Activated T-helper 1 cell treated with anti-CD3 and anti-CD28 coated beads, Interleukin-12 subunit alpha, Interleukin-12 subunit beta, Interleukin-2, Interleukin-4 antibody, amounts not matched to agents 30 ng/mL and 10 ng/mL and 1 ng/mL, durations not matched to agents 14 hours and 24 hours and 36 hours (primary cell): ENCODE results near the gene ADNP2. TPM values are rescaled to one million over a fixed set of nuclear protein-coding genes. Genes with fewer than 3 reads are reported as not detected.
"Not testable (repeated sequence)": the region's sequence is repeated elsewhere in the genome, so short reads cannot be mapped to it uniquely, and the experiment has no call there.

Source experiments
- DNase-seq: peaks from one replicate; pipeline ENCODE4 v3.0.0; 2021; ENCODE audit warnings: low spot score
- H3K27ac Mint-ChIP-seq: one replicate; pipeline ENCODE4 v1.8.0; 2021; ENCODE audit warnings: mild to moderate bottlenecking, mixed read lengths
- H3K27me3 Mint-ChIP-seq: one replicate; pipeline ENCODE4 v1.8.0; 2022; ENCODE audit warnings: mild to moderate bottlenecking, moderate library complexity, mixed read lengths; ENCODE audit not compliant: insufficient read depth
- H3K36me3 Mint-ChIP-seq: one replicate; pipeline ENCODE4 v1.8.0; 2021; ENCODE audit warnings: low read depth, mixed read lengths
- H3K4me1 Mint-ChIP-seq: one replicate; pipeline ENCODE4 v1.8.0; 2021; ENCODE audit warnings: low read depth, mixed read lengths
- H3K4me3 Mint-ChIP-seq: one replicate; pipeline ENCODE4 v1.8.0; 2021; ENCODE audit warnings: mild to moderate bottlenecking, moderate library complexity, mixed read lengths
- H3K9me3 Mint-ChIP-seq: one replicate; pipeline ENCODE4 v1.8.0; 2021; ENCODE audit warnings: mixed read lengths
- intact Hi-C: fragments of 100-400 bp; cut with micrococcal nuclease; formaldehyde crosslinking; loops from one replicate; pipeline ENCODE4 v1.15.1; 2024
- total RNA-seq: library from RNA; stranded (reverse); gene quantifications from 2 replicates; pipeline ENCODE4 v1.2.3, GENCODE V29; 2022

Gene ADNP2
- total RNA-seq, 1 donor from 2014 or later: 29.0 TPM

DNA sequence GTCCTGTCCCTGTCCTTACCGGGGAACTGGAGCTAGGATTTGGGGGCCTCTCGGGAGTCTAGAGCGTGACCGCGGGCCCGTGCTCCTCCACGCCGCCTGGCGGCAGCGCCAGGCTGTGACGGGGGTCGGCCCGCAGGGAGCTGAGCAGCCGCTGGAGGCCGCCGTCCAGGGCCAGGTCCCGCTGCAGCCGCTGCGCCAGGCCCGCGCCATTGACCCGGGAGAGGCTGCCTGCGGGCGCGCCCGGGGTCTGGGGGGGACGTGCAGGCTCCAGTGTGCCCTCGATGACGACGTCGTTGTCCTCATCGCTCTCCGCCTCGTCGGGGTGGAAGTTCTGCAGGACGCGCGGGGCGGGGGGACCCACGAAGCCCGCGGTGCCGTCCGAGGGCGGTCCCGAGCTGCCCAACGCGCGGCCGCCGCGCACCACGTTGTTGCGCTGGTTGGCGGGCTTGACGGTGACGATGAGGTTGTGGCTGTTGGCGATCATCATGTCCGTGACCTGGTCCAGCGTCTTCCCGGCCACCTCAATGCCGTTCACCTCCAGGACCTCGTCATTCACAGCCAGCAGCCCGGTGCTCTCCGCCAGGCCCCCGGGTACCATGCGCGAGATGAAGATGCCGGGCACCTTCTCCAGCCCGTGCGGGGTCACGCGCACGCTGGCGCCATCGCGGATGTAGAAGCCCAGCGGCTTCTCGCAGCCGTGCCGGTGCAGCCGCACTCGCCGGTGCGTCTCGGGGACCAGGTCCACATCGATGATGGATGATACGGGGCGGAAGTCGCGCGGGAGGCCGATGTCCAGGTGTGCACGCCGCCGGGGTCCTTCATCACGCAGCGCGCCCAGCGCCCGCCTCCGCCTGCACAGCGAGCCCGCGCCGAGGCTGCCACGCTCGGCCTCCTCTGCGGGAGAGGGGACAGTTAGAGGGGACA, 50.9 kb downstream of the ADNP2 start:
- Mint-ChIP-seq H3K27me3 (peaks cover 9% of the 10 kb centered on the region), H3K36me3 (no peaks in the 10 kb centered on the region), H3K9me3 (peaks cover 8% of the 10 kb centered on the region), H3K4me3 (no peak overlapping the region), H3K27ac (no peak overlapping the region), H3K4me1 (no peaks in the 10 kb centered on the region)
- peak; percentile 23 for DNase-seq
- intact Hi-C loops: no loop called here

DNA sequence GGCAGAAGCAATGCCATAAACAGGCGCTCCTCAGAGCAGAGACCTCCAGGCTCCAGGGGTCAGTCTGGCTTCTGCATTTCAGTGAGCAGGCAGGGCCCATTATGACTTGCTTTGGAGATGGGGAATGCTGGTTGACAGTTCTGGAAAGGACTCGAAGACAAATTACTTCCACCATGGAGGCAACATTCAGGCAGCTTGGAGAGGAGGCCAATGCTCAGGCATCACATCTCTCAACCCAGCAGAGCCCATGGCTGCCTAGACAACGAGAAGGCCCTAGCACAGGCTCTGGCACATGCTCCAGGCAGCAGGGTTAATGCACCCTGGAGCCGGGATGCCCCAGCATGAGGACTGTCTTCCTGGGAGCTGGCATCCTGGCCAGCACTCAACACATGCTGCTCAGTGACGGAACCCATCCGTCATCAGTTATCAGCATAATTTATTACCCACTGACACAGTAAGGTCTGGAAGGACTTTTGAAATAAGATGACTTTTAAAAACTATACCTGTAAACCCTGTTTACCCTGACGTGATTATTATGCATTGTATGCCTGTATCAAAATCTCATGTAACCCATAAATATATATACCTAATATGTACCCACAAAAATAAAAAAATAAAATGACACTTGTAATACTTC, 52.8 kb downstream of the ADNP2 start:
- Mint-ChIP-seq H3K4me1 (no peaks in the 10 kb centered on the region), H3K27ac (no peak overlapping the region), H3K4me3 (no peak overlapping the region), H3K9me3 (peaks cover 8% of the 10 kb centered on the region), H3K36me3 (no peaks in the 10 kb centered on the region), H3K27me3 (peaks cover 9% of the 10 kb centered on the region)
- intact Hi-C loops: no loop called here
- no peak for DNase-seq

DNA sequence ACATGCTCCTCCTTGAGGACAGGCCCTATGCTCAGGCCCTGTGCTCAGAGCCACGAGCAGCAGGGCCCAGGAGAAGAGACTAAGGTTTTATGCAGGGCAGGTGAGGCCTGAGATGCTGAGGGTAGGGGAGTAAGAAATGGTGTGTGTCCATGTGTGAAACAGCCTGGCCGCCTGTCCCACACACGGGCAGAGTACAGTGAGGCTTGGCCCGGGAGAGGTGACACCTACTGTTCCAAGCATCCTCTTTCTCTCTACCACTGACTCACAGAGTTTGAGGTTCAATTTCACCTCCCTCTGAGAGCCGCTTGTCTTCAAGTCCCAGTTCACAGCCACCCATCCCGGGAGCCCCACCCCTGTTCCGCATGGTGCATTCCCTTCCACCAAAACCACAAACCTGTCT, 54.1 kb downstream of the ADNP2 start:
- intact Hi-C loops: no loop called here
- Mint-ChIP-seq H3K27ac (no peak overlapping the region), H3K36me3 (no peaks in the 10 kb centered on the region), H3K9me3 (peaks cover 8% of the 10 kb centered on the region), H3K27me3 (peaks cover 9% of the 10 kb centered on the region), H3K4me1 (no peaks in the 10 kb centered on the region), H3K4me3 (no peak overlapping the region)
- DNase-seq: no peak

DNA sequence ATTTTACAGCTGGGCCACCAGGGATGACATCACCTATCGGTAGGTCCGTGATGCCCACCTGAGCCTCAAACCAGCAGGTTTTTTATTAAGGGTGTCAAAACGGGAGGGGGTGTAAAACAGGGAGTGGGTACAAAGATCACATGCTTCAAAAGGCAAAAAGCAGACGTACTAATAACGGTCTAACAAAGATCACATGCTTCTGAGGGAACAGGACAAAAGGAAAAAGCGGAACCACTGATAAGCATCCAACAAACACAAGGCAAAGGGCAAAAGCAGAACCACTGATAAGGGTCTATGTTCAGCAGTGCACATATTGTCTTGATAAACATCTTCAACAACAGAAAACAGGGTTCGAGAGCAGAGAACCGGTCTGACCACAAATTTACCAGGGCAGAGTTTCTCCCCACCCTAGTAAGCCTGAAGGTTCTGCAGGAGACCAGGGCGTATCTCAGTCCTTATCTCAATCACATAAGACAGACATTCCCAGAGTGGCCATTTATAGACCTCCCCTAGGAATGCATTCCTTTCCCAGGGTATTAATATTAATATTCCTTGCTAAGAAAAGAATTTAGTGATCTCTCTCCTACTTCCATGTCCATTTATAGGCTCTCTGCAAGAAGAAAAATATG, 55.8 kb downstream of the ADNP2 start:
- H3K4me1 Mint-ChIP-seq, H3K27ac Mint-ChIP-seq, H3K27me3 Mint-ChIP-seq, DNase-seq, H3K36me3 Mint-ChIP-seq, intact Hi-C loops, H3K9me3 Mint-ChIP-seq, H3K4me3 Mint-ChIP-seq: not testable (repeated sequence)

DNA sequence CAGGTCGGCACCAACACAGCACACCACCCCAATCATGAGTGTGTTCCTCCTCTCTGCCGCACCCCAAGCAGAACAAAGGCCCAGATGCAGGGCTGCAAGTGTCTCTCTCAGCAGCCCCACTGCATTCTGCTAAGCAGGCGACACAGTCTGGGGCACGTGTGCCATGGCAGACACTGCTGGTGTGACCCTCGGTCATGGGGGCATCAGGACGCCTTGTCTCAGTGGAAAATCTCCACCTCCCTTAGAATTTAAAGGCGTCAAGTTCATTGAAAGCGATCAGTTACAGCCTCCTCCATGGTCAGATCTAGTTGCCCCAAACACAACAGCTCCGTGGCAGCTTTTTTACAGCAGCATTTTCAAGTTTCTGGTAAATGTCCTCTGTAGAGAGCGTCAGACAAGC, 57.2 kb downstream of the ADNP2 start:
- Mint-ChIP-seq H3K27me3 (peaks cover 3% of the 10 kb centered on the region), H3K4me1 (no peaks in the 10 kb centered on the region), H3K9me3 (peaks cover 8% of the 10 kb centered on the region), H3K4me3 (no peak overlapping the region), H3K27ac (no peak overlapping the region), H3K36me3 (no peaks in the 10 kb centered on the region)
- intact Hi-C loops: no loop called here
- DNase-seq: no peak

DNA sequence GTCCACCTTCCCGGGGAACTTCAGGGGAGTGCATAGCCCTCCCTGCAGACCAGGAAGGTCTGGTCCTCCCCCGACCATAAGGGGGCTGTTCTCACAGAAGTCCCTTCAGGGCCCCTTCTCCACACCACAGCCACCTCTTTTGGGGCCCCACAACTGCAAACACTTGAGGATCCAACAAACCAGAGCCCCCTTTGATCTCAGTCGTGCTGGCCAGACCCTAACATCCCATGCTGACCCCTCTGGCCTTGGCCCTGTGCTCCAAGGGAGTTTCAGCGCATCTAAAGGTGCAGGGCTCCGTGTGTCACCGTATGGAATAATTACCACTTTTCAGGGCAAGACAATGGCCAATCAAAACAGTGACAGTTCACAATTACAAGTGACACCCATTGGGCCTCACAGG, 57.7 kb downstream of the ADNP2 start:
- Mint-ChIP-seq H3K27ac (no peak overlapping the region), H3K27me3 (peaks cover 8% of the 10 kb centered on the region), H3K36me3 (no peaks in the 10 kb centered on the region), H3K4me3 (no peak overlapping the region), H3K4me1 (no peaks in the 10 kb centered on the region), H3K9me3 (peaks cover 8% of the 10 kb centered on the region)
- intact Hi-C loops: no loop called here
- DNase-seq: no peak

DNA sequence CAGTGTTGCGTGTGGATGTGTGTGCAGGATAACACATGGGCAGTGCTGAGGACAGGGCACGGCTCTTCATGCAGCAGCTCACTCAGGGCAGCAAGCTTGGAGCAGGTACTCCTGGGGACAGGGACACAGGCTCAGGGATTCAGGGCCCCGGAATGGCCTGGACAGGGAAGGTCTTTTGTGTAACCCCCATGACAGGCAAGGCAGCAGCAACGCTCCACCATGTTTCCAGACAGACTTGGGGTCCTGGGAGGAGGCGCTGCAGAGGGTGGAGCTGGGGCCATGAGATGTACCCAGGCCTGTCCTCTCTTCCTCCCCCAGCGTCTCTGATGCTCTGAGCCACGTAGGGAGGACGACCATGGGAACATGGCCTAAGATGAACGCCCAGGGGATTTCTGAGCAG, 58.3 kb downstream of the ADNP2 start:
- Mint-ChIP-seq H3K9me3 (peaks cover 8% of the 10 kb centered on the region), H3K4me3 (no peak overlapping the region), H3K27ac (no peak overlapping the region), H3K36me3 (no peaks in the 10 kb centered on the region), H3K4me1 (no peaks in the 10 kb centered on the region), H3K27me3 (peaks cover 8% of the 10 kb centered on the region)
- DNase-seq: no peak
- intact Hi-C loops: no loop called here

DNA sequence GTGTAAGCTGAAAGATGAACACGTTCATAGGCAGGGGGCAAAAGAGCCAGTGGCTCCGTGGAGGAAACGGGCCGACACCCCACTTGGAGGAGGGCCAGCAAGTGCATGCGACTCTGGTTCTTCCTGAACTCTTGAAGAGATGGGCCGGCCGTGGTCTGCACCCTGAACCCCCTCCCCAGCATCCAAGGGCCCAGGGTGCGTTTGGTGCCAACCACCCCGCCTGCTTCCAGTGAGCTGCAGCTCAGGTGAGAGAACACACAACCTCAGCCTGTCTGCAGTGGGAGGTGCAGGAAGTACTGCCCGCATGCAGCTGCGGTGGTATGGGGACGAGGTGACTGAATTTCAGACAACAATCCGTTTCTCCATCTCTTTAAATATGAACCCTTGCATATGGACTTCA, 58.9 kb downstream of the ADNP2 start:
- Mint-ChIP-seq H3K9me3 (peaks cover 8% of the 10 kb centered on the region), H3K4me1 (no peaks in the 10 kb centered on the region), H3K27ac (no peak overlapping the region), H3K27me3 (peaks cover 8% of the 10 kb centered on the region), H3K36me3 (no peaks in the 10 kb centered on the region), H3K4me3 (no peak overlapping the region)
- DNase-seq: no peak
- intact Hi-C loops: no loop called here

DNA sequence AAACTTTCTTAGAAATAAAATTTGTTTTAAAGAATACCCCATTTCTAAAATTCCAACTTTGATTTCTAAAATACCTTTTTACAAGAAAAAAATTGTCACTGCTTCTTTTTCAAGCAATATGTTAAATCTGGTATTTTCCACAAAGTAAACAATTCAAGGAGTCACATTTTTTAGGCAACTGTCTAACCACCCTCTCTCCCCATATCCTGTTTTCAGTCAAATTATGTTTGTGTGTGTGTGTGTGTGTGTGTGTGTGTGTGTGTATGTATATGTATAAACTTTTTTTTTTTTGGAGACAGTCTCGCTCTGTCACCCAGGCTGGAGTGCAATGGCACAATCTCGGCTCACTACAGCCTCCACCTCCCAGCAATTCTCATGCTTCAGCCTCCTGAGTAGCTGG, 59.3 kb downstream of the ADNP2 start:
- H3K36me3 Mint-ChIP-seq: no peaks in the 10 kb centered on the region
- H3K27ac Mint-ChIP-seq: no peak overlapping the region
- H3K4me1 Mint-ChIP-seq: no peaks in the 10 kb centered on the region
- DNase-seq: no peak
- H3K4me3 Mint-ChIP-seq: no peak overlapping the region
- H3K9me3 Mint-ChIP-seq: peaks cover 8% of the 10 kb centered on the region
- peaks cover 8% of the 10 kb centered on the region for H3K27me3 Mint-ChIP-seq
- intact Hi-C loops: no loop called here

DNA sequence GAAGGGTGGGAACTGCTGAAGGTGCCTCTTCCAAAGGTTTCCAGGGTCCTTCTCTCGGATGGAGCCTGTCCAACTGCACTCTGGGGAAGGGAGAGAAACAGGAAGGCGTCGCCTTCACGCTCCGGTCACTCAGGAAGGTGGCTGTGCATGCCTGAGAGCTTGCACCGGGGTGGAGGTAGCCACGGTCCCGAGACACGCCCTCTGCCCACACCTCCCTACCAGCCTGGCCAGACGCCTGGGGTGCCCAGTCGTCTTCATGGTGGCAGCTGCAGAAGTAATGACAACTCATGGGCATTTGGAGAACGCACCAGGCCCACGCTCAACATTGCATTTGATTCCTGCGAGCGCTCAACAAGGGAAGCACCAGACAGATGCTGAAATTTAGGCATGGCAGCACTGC, 59.9 kb downstream of the ADNP2 start:
- Mint-ChIP-seq H3K27ac (no peak overlapping the region), H3K36me3 (no peaks in the 10 kb centered on the region), H3K27me3 (peaks cover 8% of the 10 kb centered on the region), H3K4me3 (no peak overlapping the region), H3K9me3 (peaks cover 8% of the 10 kb centered on the region), H3K4me1 (no peaks in the 10 kb centered on the region)
- intact Hi-C loops: no loop called here
- DNase-seq: no peak

DNA sequence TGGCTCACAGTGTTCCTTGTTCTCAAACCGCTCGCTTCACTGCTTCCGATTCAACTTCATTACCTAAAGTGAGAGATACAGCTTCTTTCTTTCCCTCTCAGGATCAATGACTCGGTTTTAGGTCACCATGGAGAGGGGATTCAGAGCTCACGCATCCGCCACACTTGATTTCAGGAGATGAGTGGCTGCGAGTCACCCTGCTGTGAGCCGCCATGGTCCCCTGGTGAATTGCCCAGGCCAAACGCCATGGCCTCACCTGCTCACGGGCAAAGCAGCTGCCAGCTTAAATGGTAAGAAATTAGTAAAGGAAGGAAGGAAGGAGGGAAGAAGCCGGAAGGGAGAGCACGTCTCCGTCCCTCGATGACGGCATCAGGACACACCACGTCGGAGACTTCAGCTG, 60.5 kb downstream of the ADNP2 start:
- Mint-ChIP-seq H3K27me3 (peaks cover 9% of the 10 kb centered on the region), H3K4me1 (no peaks in the 10 kb centered on the region), H3K4me3 (no peak overlapping the region), H3K36me3 (no peaks in the 10 kb centered on the region), H3K27ac (no peak overlapping the region), H3K9me3 (peaks cover 3% of the 10 kb centered on the region)
- DNase-seq: no peak
- intact Hi-C loops: no loop called here

DNA sequence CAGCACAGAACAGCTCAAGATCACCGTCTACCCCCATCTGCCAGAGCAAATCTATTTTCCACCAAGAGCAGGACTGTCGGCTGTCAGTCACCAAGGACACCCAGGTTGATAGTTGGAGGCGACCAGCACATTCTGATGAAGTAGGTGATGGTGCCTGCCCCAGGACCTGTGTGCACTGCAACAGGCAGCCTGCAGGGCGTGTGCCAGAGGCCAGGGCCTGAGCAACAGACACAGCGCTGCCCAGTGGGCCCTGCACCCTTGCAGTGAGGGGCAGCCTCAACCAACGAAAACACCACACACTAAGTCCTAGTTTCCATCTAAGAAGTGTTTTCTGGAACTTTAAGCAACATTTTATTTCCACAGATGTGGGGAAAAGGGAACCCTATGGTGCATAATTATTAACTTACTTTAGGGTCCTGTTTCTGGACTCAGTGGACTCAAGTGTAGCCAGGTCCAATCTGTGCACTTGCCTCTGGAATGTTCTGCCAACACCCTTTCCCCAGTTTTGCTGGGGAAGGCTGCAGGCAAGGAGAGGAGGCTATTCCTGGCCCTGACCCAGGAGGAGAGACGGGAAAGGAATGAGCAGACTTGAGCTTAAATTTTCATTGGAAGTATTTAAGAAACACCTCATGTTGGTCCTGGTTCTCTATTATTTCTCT, 61.5 kb downstream of the ADNP2 start:
- Mint-ChIP-seq H3K4me3 (no peak overlapping the region), H3K9me3 (no peaks in the 10 kb centered on the region), H3K36me3 (no peaks in the 10 kb centered on the region), H3K27ac (no peak overlapping the region), H3K4me1 (peaks cover 4% of the 10 kb centered on the region), H3K27me3 (peaks cover 15% of the 10 kb centered on the region)
- intact Hi-C loops: loop anchor here (1.0 kb wide), 1 partner anchor 87 kb away; no protein-coding TSS in a partner anchor
- no peak for DNase-seq
